NCI-H128 (cell line): Measurements from ENCODE around the gene RAD51.

Source experiments
- DNase-seq: peaks from one replicate; lab custom pipeline; 2025; ENCODE audit not compliant: unreplicated experiment; lab: John Stamatoyannopoulos, UW

Gene RAD51

DNA sequence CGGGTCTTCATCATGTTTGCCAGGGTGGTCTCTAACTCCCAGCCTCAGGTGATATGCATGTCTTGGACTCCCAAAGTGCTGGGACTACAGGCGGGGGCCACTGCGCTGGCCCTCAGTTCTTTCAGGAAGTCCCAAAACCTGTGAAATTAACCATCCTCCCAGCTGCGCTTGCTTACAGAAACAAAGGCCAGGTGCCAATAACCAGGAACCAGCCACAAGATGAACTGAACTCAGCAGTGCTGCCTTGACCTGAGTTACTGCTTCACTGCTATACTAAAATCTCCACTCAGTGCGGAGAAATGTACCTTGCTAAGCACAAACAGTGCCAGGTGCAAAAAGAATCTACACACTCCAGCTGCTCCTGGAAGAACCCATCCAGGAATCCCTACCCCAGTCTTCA lies 65.0 kb downstream of the RAD51 start:
- DNase-seq = no peak

DNA sequence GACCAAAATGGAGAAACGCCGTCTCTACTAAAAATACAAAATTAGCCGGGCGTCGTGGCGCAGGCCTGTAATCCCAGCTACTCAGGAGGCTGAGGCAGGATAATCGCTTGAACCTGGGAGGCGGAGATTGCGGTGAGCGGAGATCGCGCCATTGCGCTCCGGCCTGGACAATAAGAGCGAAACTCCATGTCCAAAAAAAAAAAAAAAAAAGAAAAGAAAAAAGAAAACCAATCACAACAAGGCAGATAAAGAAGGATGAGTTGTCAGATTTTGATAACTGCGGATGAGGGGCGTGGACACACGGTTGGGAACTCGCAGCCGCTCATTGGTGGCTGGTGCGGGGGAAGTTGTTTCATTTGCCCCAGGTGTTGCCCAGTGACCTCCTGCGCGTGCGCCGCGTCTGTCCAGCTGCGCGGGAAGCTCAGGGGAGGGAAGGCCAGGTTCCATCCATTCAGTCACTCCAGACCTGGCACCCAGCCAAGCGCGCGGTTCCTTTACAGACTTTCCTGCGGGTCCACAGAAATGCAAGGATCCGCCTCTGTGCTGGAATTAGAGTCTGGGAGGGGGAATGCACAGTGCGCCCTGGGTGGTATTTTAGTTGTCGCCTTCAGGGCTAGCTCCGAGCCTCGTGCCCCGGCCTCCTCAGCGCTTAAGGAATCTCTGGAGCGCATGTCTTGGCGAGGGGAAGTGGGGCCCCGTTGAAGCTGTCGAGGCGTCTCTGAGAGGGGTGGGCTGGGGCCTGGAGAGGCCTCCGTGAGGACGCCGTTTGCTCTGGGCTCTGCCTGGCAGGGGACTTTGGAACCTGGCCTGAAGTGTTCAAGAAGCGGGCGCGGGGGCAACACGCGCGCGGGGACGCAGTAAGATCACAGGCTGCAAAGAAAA lies 68.2 kb downstream of the RAD51 start:
- DNase-seq = no peak

DNA sequence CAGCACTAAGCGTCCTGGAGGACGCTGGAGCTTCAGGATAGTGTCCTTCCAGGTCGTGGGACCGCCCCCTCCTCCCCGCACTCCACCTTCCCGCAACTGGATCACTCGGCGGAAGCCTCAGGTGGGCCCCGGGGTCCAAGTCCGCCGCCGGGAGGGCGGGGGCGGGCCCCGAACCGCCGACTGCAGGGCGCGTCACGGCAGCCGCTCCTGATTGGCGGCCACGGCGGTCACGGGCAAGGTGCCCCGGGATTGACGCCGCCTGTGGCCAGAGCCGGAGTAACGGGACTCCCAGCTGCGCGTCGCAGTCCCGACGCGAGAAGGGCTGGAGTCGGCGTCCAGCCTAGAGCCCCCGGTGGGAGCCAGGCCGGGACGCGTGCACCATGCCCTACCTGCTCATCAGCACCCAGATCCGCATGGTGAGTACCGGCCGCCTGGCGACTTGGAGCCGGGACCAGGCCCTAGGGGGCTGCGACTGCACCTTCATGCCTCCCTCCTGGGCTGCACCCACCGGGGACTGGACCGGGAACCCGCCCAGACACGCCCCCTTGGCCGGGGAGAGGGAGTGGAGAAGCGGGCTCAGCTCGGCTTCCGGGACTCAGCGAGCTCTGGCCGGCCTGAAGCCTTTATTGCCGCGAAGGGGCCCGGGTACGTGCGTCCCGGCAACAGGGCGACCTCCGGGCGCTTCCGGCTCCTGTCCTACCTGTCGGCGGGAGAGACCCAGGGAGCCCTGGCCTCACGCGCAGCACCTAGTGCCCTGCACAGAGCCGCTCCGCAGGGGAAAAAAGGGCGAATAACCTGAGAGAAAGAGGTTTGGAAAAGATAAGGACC lies 69.0 kb downstream of the RAD51 start, which contains the start of gene GCHFR:
GCHFR (plus strand) TSS at position 268 of the 828 bp plus-strand sequence; CDS start at position 381, 113 bp downstream.
- no peak for DNase-seq

DNA sequence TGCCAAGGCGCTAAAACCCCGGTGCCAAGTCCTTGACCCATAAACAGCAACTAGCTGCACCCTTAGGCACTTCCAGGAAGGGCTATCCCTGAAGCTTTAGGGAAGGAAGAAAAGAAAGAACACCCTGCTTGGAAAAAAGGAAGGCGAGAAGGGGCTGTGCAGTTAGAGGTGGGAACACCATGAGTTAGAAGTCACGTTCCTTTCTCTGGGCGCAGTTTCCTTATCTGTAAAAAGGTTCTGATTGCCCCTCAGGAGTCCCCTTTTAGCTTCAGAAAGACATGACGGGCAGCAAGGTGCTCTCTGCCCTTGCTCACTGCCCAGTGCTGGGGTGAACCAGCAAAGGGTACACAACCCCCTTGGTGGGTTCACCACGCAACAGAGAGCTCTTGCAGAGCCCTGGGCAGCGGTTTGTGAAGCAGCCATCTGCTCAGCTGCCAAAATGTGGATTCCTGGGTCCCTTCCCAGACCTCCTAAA lies 69.7 kb downstream of the RAD51 start:
- DNase-seq = no peak

DNA sequence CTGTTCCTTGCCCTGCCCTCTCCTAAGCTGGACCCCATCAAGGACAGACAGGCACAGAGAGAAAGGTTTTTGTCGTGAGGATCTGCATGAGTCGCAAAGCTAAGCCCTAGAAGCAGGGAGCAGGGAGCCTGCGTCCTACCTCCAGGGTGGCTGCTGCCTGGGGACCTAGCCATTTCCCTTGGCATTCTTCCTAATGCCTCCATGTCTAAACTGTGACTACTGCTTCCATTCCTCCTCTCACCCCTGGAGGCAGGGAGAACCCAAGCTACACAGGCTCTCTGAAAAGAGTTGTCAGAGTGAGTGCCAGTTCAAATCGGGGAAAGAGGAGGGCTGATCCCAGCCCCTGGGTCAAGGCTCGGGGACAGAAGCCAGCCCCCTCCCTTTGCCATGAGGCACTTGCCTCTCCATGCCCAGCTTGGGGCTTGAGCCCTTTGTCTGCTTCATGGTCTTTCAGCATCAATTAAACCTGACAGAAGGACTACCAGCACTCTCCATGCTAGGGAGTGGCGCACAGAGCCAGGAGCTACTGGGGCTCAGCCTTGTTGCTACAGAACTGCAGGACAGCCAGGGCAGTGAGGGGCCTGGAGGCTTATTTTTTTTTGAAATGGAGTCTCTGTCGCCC lies 71.3 kb downstream of the RAD51 start:
- no peak for DNase-seq

DNA sequence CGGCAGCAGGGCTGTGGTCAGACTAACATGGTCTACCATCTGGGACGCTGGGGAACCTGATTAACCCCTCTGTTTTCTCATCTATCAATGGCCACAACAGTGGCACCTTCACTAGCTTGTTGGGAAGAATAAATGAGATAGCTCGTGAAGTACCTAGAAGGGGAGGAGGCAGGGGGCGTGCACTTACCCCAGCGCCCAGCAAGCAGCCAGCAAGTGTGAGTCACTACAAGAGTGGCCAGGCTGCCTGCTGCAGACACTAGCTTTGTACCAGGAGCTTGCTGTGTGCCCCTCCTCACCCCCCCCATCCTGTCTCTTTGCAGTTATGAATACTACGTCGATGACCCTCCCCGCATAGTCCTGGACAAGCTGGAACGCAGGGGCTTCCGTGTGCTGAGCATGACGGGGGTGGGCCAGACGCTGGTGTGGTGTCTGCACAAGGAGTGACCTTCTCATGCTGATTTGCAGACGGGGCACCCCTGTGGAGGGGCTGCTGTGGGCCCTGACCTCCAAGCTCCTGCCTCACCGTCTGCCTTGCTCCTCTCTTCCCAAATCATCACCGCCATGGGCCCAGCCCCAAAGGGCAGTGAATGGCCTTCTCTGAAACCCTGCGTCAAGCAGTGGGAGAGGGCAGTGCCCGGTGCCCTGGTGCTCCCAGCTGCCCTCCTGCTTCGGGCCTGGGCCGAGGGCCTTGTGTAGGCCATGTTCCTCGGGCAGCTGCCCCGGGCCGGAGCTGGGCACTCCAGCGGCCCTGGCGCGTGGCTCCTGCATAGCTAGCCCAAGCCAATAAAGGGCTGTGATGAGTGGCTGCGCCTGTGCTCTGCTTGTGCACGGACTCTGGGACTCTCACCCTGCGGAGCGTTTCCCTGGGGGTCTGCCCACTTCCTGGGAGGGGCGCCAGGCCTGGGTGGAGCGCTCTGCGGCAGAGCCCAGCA lies 72.2 kb downstream of the RAD51 start:
- DNase-seq = no peak

DNA sequence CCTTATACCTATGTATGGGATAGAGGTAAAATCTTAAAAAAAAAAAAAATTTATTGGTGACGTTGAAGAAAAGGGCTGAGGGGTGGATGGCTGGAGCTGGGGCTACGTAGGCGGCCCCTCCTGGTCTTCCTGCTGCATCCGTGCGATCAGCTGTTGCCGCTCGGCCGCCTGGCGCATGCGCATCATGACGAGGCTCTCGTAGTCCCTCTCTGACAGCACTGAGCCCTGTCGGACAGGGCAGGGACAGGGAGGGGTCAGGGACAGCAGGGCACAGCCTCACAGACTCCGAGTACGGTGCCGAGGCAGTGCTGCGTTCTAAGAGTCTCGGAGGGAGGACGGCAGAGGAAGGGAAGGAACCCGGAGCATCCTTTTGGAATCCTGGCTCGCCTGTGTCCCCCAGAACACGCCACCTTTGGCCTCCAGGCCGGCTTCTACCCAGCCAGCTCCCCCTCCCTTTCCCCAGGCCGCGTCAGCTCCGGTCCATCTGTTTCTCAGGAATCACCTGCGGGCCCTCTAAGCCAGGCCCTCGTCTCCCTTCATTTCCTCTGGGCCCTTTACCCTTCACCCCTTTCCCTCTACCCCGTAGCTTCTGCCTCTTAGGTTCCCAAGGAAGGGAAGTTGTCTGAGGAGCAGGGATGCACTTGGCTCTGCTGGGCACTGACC lies 73.0 kb downstream of the RAD51 start:
- DNase-seq = no peak

DNA sequence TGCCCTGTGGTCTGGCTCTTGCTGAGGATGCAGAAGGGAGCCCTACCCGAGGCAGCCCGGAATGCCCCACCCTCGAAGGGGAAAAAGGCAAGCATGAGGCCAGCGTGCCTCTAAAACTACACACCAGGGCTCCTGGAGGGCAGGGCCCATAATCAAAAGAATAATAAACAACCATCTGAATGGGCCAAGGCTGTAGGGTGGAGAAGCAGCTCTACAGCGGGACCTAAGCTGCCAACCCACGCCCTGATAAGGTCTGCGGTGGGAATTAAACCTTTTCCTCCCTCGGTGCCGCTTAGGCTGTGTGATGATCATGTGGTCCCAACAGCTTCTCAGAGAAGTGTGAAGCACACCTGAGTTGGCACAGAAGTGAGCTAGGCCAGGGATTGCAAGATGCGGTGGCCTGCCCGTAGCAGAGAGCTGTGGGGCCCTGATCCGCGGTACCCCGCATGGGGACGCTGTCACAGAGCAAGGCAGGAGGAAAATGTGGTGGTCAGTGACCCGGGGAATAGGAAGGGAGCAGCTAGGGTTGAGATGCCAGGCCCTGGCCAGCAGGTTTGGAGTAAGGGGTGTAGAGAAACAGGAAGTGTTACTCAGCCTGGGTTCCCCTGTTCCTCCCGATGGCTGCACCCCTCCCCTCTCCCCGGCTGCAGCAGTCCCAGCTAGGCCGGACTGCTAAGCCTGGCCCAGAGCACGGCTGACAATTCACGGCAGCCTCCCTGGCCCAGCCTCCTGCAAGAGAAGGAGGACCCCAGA lies 73.7 kb downstream of the RAD51 start:
- no peak for DNase-seq

DNA sequence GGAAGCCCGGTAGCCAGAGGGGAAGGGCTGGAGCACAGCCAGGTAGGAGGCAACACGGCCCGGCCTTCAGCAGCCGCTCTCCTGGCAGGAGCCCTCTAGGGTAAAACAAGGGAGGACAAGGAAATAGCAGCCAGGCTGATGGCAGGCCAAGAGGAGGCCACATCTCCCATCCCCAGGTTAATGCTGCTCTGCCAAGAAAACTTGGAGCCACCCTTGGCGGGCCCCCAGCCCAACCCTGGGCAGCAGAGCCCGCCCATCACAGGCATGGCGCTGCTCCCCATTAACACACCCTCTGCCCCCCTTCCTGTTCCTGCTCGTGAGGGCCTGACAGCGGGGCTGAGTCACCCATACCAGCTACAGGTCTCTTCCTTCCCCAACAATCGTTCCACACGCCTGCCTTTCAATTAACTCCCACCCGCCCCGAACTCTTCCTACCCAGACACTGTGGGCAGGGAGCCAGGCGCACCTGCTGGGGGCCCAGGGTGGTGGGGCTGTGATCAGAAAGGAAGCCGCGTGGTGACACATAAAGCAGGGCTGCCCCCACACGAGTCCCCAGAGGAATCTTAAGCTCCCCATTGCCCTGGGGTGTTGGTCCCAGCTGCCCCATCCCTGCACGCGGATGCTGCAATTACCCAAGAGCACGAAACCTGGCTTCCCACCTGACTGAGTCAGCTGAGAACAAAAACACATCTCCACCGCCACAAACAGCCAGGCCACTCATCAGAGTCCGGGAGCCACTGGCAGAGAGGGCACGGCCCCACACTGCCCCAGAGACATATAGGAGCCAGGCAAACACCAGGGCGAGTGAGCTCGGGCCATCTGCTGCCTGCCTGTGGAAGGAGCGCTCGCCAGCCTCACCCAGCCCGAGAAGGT lies 74.5 kb downstream of the RAD51 start, which contains the start of gene C15orf62:
C15orf62 (plus strand) TSS at position 707 of the 873 bp plus-strand sequence. CDS start 516 bp downstream, outside the sequence.
- DNase-seq = no peak

DNA sequence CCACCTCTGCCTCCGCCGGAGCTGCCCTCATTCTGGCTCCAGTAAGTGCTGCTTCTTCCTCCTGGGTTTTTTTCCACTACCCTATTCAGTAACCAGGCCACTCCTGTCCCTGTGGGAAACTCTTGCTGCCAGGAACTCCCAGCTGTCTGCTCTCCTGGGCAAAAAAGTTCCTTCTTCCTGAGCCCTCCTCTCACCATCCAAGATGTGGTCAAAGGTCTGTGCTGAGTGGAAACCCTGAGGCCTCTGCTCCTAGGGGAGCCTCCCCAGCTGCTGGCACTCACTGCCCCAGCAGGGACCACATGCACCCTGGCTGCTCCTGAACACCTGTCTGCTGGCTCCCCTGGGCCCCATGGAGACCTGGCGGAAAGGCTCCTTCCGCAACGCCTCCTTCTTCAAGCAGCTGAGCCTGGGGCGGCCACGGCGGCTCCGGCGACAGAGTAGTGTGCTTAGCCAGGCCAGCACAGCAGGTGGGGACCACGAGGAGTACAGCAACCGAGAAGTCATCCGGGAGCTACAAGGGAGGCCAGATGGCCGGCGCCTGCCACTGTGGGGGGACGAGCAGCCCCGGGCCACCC lies 75.3 kb downstream of the RAD51 start:
- no peak for DNase-seq

DNA sequence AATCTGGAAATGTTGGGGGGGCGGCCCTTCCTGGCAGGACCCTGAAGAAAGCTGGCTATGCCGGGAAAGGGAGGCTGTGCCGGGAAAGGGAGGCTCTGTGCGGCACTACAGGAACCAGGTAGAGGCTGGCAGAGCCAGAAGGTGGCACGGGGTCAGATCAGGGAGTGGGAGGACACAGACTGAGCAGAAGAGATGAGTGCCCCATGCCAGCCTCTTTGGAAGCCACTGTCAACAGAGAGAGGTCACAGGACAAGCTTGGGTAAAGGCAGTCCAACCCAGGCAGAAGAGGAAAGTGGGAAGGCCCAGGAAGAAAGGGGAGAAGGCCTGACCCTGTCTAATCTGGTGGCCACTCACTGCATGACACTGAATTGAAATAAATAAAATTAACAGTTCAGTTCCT lies 76.3 kb downstream of the RAD51 start:
- DNase-seq = no peak

DNA sequence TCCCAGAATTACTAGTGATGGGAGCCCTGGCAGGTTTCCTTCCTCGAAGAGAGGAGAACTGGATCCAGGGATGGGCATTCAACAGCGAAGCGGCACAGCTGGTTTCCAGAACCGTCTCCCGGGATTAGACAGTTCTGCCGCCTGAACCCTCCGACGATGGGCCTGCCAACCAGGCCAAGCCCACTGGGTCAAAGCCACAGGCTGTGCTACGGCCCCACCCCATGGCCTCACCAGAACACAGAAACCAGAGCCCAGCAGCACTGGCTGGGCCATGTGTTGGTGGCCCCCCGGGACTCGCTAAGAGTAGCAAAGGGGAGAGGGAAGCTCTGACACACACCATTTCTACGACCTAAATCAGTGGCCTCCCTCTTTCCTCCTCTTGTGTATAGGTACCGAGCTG lies 77.0 kb downstream of the RAD51 start:
- no peak for DNase-seq

DNA sequence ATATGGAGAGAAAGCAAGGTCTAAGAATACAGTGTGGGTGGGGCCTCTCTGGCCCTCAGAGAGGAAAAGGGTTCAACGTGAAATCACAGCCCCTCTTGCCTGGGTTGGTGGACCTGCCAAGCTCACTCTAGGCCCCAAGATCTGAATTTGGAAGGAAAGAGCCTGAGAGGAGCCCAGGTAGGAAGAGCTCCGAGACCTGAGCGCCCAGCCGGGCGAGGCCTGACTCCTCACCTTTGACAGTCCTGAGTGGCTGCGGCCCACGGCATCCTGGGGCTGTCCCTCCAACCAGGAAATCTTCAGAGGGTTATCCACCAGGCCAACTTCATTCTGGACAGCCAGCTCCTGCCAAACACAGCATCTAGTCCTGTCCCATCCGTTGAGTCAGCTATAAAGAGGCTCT lies 78.5 kb downstream of the RAD51 start:
- DNase-seq = no peak

DNA sequence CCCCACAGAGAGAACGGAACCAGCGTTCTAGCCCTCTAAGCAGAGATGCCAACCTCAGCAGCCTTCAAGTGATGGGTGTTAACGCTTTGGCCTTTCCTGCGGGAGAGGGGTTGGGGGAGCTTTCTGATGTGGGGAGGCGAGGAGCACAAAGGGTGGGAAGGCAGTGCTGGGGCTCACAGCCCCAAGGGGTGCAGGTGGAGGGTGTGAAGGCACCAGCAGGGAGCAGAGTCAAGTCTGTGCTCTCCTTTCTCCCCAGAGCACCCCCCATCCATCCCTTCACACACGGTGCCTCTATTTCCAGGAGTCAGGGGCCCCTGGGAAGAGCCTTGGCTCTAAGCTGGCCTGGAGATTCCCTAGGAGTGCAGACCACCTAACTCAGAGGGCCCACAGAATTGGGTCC lies 78.9 kb downstream of the RAD51 start:
- no peak for DNase-seq

DNA sequence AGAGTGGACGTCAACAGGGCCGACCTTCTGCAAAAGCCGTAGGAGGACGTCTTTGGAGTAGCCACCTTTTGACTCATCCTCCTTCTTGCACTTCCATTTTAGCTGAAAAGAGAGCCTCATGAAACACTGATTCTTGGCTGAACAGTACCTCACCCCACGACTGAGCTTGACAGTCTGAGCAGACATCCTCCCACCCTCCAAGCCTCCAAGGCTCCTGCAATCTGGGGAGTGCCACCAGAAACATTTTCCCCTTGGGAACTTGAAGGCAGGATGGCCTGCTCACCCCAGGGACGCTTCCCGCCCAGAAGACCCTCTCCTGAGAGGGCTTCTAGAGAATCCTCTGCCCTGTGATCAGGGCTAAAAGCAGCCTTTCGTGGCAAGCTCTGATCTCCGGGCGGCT lies 80.0 kb downstream of the RAD51 start:
- DNase-seq = no peak

DNA sequence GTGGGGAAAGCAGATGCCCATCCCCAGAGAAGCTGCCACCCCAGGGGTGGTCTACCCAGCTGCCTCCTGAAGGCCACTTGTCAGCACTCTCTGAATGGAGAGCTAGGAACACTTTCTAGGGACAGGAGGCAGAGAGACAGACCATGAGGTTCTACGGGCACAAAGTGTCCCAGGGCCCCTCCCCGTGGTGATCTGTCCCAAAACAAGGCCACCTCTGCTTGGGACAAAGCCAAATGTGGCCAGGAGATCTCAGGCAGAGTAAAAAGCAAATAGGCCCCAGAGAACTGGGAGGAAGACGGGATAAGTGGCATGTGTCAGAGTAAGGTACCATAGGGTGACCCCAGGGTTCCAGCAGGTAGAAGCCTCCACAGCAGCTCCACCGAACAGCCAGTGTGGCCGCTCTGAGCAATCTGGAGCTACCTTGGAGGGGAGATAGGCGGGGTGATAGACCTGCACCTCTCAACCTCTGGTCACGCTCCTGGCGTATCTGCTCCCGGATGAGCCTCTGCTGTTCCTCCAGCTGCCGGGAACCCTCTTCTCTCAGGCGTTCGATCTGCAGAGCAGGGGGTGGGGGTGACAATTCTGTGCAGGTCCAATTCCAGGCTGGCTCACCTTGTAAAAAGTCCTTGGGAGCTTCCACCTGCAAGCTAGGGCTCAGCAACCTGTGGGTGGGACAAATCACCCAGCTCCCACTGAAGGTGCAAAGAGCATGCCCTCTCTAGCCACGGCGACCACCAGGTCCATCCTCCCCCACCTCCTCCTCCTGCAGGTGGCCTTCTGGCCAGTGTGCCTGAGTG lies 81.0 kb downstream of the RAD51 start:
- no peak for DNase-seq
